Stimulated activated CD4-positive, alpha-beta T cell treated with anti-CD3 and anti-CD28 coated beads, Interleukin-15, amount 100 ng/mL, for 1 hour (primary cell): ENCODE measurements around the gene S100A16.

ENCODE experiments used
- DNase-seq, 2 donors: peaks; one replicate each; pipeline ENCODE4 v3.0.0-alpha.2; 2020; ENCODE audit warnings: low read depth in 1 of 2, low spot score in 1 of 2

The S100A16 gene

GRCh38 chr1:153616144-153616916 lies 3.4 kb upstream of the S100A16 start, which contains the start of gene S100A14:
TSS of gene S100A14 (minus strand) at chr1:153616325. CDS start at chr1:153615858, 467 bp downstream.
- DNase-seq: no peak

- DNase-seq: no peak
These were observed 2.5 kb upstream of the S100A16 start for GRCh38 chr1:153615406-153615805.

- no peak for DNase-seq
These were observed 2.0 kb upstream of the S100A16 start for GRCh38 chr1:153614906-153615305.

GRCh38 chr1:153614189-153614900 lies 1.4 kb upstream of the S100A16 start:
- DNase-seq: no peak

GRCh38 chr1:153613406-153613805 lies 469 bp upstream of the S100A16 start:
- DNase-seq: no peak

GRCh38 chr1:153612111-153612754 lies 704 bp downstream of the S100A16 start:
- no peak for DNase-seq

GRCh38 chr1:153611356-153611755 lies 1.6 kb downstream of the S100A16 start:
- no peak for DNase-seq

- no peak for DNase-seq
These were observed 2.1 kb downstream of the S100A16 start for GRCh38 chr1:153610811-153611301.

- no peak for DNase-seq
These were observed 2.6 kb downstream of the S100A16 start for GRCh38 chr1:153610334-153610733.

- DNase-seq: no peak
These were observed 3.4 kb downstream of the S100A16 start for GRCh38 chr1:153609585-153609907.

GRCh38 chr1:153608742-153609584 lies 4.0 kb downstream of the S100A16 start:
- DNase-seq: no peak

- DNase-seq: no peak
These were observed 4.8 kb downstream of the S100A16 start for GRCh38 chr1:153608089-153608682.

- DNase-seq: no peak
These were observed 5.6 kb downstream of the S100A16 start for GRCh38 chr1:153607381-153607780.

GRCh38 chr1:153606194-153606593 lies 6.7 kb downstream of the S100A16 start:
- no peak for DNase-seq

GRCh38 chr1:153602749-153603148 lies 10.2 kb downstream of the S100A16 start:
- no peak for DNase-seq

- DNase-seq: no peak
These were observed 13.1 kb downstream of the S100A16 start for GRCh38 chr1:153599847-153600246.

- DNase-seq: no peak
These were observed 14.4 kb downstream of the S100A16 start for GRCh38 chr1:153598309-153599172.

GRCh38 chr1:153597206-153597605 lies 15.7 kb downstream of the S100A16 start:
- no peak for DNase-seq

- no peak for DNase-seq
These were observed 20.2 kb downstream of the S100A16 start for GRCh38 chr1:153592748-153593147.

- no peak for DNase-seq
These were observed 24.5 kb downstream of the S100A16 start for GRCh38 chr1:153588482-153588881.
